HG03139 (cell line): ENCODE measurements around the gene CDSN.

Source experiments
- ATAC-seq: cut with Tn5 transposase; IDR thresholded peaks from one replicate; pipeline ENCODE4 v1.9.1; 2021; ENCODE audit not compliant: unreplicated experiment

CDSN gene

DNA sequence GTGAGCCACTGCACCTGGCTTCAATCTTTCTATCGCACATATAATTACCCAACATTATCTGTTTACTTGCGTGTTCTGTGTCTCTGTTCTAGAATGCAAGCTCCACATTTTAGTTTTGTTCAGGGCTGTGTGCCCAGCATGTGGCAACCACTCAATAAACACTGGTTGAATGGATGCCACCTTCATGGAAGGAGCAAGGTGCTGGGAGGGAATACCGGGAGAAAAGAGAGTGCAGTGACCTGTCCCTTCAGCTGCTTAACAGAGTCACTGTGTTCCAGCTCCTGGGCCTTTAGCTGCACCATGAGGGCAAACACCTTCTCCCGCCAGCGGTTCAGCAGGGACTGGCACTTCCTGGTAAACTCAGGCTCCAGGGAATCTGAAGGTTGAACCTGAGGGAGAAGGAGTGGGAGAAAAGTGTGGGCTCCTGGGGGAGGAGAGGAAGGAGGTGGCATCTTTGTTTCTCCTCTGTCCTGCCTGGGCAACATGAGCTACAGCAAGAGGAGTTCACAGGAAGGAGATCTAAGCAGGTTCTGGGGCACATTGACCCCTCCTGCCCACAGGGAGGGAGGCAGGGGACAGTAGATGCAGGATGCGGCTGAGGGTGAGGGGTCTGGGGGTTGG, 29.7 kb upstream of the CDSN start:
- ATAC-seq: no peak

DNA sequence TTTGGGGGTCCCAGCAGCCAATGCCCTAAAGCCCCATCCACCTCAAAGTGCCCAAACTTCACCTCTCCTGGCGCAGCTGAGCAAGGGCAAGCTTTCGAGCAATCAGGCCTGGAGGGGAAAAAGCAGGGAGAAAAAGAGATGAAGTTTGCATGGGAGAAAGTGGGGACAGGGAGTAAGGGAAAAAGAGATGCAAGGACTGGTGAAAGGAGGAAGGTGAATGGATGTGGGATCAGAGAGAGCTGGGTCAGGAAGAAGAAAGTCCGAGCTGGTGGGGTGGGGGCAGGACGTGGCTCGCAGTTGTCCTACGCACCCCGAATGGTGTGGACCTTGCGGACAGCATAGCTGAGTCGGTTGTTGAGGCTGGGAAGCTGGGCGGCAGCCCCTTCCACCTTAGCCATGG, 25.1 kb upstream of the CDSN start:
- ATAC-seq: no peak

DNA sequence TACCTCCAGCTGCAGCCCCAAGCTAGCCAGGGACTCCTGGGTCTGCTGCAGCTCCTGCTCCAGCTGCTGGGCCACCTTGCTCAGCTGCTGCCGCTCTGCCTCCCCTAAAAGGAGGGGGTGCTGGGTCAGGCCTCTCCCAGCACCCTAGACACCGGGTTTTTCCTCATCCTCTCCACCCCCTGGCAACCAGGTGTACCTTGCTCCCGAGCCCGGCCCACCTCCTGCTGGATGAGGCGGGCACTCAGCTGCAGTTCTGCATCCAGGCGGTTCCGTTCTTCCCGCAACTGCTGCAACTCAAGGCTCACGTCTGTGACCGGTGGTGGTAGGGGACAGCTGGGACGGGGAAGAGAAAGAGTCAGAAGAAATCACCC, 24.7 kb upstream of the CDSN start:
- no peak for ATAC-seq

DNA sequence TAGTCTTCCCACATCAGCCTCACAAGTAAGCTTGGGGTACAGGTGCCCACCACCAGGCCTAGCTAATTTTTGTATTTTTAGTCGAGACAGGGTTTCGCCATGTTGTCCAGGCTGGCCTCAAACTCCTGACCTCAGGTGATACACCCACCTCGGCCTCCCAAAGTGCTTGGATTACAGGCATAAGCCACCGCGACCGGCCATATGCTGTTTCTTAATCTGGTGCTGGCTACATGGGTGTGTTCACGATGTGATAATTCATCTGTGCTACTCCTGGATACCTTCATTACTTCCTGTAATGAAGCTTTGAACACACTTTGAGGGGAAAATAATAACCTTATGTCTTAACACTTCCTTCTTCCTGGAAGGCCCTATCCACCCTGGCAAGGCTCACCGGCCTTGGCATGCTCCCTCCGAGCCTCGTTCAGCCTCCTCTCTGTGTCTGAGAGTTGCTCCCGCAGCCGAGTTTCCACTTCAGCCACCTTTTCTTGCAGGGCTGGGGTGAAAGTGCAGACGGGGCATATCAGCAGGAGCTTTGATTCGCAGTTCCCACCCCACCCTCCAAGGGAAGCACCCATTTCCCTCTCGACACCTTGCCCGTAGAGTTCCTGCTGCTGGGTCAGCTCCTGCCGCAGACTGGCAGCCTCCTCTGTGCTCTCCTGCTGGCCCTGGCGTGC, 24.2 kb upstream of the CDSN start:
- ATAC-seq: no peak

DNA sequence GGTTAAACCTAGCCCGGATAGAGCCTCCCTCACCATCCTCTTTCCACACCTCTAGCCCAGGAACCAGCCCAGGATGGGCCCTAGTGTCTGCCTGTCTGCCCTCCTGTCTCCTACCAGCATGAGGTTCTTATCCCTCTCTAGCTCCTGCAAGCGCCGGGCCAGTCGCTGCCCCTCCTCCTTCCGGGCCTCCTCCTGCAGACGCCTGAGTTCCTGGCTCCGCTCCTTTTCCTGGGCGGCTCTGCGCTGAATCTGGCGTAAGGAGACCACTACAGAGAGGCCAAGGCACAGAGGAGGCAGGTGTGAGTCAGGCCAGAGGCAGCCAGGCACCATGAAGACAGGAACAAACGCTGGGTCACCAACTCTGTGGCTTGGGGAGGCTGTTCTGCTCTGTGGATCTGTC, 22.9 kb upstream of the CDSN start:
- ATAC-seq: no peak

DNA sequence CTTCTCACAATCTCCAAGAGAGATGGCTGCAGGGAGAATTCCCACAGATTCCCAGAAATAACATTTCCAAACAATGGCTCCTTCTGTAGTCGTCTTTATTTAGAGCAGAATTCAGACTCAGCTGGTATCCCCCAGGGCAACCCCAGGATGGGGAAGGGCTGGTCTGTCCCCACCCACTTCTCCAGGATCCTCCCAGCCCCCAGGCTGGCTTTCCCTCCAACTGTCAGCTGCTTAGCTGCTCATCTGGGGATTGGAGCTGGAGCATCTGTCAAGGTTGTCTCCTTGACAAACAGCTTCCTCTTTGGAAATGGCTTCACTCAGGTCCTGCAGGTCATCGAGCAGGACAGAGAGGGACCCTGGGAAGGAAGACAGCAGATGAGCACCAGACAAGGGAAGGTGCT, 22.1 kb upstream of the CDSN start:
- ATAC-seq: no peak

DNA sequence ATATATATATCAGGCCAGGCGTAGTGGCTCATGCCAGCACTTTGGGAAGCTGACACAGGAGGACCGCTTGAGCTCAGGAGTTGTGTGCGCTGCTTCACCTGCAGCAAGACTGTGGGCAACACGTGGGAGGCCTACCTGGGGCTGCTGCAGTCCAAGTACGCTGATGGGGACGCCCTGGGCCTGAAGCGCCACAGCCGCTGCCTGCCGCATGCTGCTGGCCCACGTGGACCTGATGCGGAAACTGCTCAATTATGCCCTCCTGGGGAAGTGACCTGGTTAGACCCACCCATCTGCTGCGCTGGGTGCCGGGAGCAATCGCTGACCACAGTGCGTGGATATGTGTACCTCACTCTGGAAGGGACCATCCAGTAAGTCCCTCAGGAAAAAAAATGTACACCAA, 20.4 kb upstream of the CDSN start:
- no peak for ATAC-seq

DNA sequence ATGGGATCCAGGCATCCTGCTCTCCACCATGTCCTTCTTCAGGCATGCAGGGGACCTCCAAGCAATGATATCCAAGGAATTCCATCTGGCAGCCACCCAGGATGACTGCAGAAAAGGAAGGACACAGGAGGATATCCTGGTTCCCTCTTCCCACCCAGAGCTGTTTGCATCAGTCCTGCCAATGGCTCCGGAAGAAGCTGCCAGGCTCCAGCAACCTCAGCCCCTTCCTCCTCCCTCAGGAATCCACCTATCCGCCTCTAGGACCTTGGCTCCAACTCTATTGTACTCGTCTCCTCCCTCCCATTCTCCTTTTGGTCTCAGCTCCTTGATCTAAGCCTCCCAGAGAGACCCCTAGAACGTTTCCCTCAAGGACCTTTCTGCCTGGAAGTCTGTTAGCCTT, 19.4 kb upstream of the CDSN start:
- no peak for ATAC-seq

DNA sequence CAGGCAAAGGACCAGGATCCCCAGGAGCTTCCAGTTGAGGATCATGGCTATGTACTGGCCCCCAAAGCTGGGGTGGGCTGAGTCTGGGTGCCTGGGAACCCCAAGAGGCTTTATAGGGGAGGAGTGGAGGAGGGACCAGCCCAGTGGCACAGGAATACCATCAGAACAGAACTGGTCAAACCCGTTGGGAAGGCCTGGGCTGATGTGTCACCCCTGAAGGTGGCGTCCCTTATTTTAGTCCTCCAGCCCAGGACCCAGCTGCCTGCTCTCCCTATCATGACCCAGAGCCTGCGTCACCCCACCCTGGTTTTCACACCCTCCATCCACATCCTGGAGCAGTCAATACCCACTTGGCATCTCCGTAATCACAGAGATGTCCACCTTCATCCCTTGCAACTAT, 18.7 kb upstream of the CDSN start, which contains the start of gene PSORS1C2:
TSS of gene PSORS1C2 (minus strand) at position 85 of the 400 bp plus-strand sequence. CDS start at position 45, 40 bp downstream.
- no peak for ATAC-seq

DNA sequence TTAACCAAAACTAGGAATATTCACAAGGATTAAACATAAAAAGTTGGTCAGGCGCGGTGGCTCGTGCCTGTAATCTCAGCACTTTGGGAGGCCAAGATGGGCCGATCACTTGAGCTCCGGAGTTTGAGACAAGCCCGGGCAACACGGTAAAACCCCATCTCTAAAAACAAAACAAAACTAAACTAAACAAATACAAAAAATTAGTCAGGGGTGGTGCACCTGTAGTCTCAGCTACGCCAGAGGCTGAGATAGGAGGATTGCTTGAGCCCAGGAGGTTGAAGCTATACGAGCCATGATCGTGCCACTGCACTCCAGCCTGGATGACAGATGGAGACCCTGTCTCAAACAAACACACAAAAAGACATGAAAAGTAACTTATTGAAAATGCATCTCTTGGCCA, 15.5 kb upstream of the CDSN start:
- ATAC-seq: no peak

DNA sequence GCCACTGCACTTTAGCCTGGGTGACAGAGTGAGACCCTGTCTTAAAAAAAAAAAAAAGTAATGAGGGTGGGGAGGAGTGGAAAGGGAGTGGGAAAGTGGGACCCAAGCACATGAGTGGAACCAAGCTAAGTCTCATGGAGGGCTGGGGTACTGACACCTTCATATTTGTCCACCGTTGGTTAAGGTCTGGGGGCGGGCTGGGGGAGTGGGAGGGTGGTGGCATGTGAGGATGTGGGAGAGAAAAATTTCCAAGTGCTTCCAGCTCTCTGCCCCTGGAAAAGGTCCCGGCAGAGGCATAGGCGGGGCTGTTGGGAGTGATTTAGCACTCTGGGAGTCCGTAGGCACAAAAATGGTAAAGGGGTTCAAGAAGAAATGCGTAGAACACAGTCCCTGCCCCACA, 12.6 kb upstream of the CDSN start:
- no peak for ATAC-seq

DNA sequence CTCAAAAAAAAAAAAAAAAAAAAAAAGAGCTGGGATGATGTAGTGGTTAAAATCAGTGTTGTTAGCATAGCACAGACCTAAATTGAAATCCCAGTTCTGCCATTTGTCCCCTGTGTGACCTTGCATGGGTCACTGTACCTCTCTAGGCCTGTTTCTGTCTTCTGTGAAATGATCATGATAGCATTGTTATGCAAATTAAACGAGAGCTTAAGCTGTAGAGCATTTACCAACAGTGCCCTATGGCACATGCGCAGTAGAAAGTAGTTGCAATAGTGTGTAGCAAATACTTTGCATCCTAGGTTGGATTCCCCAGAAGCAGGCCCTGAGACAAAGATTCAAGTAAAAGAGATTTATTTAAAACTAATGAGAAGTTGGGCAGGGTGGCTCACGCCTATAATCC, 11.3 kb upstream of the CDSN start:
- no peak for ATAC-seq

DNA sequence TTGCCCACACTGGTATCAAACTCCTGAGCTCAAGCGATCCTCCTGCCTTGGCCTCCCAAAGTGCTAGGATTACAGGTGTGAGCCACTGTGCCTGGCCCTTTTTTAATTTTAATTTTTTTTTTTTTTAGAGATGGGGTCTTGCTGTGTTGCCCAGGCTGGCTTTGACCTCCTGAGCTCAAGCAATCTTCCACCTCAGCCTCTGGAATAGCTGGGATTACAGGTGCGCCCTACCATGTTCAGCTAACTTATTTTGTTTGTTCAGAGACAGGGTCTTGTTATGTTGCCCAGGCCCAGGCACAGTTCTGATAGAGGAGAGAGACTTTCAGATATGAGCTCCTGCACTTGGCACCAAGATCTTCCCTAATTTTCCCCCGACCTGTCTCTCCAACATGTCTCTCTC, 10.5 kb upstream of the CDSN start:
- ATAC-seq: no peak

DNA sequence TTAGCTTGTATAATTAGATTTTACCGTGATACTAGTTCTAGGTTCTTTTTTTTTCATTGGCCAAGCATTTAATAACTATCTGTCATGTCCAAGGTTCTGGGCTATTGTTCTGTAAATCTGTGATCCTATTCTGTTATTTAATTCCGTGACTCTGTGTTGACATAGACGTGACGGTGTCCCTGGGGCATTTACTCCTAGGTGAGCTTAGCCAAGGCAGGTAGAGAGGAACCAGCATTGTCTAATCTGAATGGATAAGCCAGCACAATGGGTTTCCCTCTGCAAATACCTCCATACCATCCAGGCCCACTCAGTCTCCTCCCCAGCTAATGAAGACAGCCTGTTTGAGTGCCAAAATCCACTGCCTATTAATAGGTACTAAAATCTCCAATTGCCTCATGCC, 8.9 kb upstream of the CDSN start:
- no peak for ATAC-seq

DNA sequence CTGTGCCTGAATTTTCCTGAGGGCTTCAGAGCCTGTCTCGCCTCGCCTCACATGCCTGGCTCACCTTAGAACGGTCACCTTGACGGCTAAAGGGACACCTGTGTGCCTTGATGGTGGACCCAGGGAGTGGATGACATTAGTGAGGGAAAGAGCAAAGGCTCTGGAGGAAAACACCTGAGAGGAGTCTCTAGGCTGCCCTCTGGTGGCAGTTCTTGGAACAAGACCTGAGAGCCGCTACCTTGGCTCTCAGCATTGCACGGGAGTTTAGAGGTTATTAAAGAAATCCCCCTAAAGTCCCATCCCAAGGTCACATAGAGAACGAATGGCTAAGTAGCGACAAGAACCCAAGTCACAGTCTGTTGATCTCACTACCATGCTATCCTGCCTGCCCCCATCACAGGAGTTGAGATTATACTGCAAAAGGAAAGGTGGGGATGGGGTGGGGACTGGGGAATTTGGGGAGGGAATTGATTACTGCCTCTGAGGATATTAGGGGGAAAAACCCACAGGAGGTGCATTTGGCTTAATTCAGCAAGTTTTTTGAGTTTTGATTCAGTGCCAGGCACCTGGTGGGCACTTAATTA, 7.9 kb upstream of the CDSN start:
- ATAC-seq: no peak

DNA sequence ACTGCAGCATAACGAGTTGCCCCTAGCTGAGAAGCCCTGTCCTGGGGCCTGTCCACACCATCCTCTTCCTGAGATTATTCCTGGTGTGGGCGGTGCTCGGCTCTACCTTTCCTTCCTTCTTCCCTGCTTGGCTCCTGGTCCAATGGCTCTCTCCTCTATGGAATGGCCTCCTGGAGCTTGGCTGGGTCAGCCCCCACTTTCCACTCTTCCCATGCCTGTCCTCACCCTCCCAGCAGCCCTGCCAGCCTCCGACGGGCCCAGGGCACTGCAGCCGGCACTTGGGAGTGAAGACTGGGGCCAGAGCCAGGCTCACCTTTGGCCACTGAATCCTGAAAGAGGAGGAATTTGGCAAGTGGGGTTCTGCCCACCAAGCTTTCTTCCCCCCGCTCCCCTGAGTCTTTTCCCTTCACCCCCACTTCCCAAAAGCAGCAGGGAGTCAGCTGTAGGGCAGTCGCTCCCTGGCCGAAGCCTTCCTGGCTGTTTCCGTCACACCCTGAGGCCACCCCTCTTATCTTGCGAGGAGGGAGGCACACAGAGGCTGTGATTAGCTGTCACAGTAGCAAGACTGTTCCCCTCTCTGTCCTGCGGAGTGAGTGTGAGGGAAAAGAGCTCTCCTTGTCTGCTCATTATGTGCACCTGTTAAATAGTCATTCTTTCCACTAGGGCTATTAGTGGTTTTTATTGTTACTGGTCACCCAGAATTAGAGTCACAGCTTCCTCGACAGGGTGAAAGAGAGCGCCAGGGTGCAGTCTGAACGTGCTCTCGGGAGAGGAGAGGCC, 6.3 kb upstream of the CDSN start:
- ATAC-seq: no peak

DNA sequence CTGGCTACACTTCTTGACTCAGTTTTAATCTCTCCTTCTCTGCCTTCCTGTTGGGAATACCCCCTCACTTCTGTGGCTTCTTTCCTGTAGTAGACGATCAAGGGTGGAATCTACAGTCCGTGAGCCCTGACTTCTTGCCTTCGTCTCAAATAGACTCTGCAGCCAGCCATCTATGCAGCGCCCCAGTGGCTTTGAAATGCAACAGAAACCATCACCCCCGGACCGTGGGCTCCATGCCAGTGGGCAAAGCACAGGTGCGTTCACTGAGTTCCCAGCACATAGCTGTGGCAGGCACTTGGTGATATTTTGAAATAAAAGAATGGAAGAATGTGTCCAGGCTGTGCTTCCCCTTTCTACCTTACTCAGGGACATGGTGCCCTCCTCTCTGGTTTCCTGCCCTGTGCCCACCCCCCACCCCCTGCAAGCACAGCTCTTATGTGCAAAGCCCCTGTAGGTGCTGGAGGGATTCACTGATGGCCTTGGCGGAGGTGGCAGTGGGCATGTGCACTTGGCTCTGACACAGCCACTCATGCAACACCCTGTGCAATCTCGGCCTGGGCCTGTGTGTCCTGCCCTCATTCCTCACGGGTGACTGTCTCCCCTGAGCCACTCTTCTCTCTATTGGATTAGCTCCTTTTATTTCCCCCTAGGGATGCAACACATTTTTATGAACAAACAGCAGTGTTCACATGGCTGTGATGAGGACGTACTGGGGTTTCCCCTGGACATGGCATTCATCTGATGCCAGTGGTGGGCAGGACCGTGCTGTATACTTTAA, 5.5 kb upstream of the CDSN start:
- no peak for ATAC-seq

DNA sequence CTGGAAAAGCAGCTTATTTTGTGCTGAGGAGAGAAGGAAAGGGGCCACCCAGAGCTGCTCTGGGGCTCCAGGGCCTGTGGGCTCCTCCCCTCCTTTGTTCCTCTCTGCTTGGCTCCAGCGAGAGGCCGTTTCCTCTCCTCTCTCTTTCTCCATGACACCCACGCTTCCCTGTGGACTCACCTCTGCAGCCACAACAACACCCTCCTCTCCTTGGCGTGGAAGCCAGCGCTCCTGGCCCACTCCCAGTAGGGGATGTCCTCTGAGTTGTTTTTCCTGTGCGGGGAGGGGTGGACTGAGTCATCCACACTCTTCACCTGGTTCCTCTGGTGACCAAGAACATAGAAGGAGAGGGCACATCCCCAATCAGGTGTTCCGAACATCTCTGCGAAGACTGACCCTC, 4.9 kb upstream of the CDSN start:
- ATAC-seq: no peak

DNA sequence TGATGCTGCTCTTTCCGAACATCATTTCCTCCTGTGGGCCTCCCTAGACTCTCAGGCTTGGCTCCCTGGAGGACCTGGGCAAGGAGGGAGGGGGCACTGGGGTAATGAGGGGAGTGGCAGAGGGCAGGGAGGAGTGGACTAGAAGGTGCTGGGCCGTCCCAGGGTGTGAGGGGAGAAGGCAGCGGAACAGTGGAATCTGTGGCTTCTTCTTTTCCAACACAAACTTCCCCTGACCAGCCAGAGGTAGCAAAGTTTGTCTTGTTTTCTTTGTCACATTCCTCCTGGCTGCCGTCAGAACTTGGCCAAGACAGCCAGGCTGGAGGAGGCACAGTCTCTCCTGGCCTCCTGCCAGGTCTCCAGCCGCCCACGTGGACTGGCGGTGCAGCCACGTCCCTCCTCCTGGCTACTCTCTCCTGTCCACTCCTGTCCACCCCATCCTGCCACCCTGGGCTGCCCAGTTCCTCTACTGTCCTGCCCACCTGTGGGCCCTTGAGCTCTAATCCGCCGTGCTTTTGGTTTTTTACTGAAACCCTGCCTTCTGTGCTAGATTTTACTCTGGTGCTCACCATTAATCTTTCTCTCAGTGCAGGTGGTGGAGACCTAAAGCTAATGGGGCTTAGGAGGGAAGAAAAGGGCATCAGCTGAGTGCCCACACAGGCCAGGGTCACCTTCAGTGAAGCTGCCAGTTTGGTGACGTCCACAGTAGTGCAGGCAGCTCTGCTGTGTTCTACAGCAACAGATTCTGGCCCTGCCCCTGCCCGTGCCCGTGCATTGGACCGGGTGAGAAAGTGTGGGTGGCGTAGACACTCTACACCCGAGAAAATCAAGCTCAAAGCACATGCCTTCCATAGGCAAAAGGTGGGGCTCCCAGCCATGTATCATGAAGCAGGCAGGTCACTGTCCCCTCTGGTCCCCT, 2.8 kb upstream of the CDSN start:
- no peak for ATAC-seq

DNA sequence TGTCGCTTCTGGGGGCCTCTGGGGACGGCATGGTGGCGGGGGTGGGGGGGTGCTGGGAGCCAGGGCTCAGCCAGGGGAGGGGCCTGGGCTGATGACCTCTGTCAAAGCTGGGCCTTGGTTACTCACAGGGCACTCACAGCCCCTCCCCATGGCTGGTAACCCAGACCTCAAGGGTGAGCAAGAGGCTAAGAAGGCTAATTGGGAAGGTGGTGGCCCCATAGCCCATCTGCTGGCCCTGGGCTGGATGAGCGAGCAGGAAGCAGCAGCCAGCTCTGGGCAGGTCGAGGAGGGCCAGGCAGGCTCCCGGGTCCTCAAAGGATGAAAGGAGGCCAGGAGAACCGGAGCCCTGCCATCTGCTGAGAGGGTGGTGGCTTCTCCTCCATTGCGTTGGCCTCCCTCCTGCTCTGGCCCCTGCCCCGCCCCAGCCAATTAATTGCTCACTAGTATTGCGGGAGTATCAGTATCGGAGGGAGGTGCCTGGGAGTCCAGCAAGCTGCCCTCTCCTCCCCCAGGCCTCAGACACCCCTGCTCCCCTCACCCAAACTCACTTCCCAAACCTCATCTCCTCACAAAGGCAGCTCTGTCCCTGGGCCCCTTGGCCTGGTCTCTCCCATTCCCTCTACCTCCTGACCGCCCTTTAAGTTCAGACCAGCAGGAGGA, 1.0 kb upstream of the CDSN start:
- no peak for ATAC-seq
